ENCODE data around the gene HES6.

GRCh38 chr2:238254095-238254723 is 14.4 kb upstream of the HES6 start:
- no peak for TF ChIP-seq CTCF (IDR thresholded peaks at IDR 0.05)
- TF ChIP-seq POLR2AphosphoS5 (IDR thresholded peaks at IDR 0.05), result no peak
